ENCODE results near the gene CYBRD1.
"Not testable (repeated sequence)": the region's sequence is repeated elsewhere in the genome, so short reads cannot be mapped to it uniquely, and the experiment has no call there.

CYBRD1 gene, protein sequence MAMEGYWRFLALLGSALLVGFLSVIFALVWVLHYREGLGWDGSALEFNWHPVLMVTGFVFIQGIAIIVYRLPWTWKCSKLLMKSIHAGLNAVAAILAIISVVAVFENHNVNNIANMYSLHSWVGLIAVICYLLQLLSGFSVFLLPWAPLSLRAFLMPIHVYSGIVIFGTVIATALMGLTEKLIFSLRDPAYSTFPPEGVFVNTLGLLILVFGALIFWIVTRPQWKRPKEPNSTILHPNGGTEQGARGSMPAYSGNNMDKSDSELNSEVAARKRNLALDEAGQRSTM
- 1.5 to 2.8 reads per million in 2 donors for total RNA-seq

DNA sequence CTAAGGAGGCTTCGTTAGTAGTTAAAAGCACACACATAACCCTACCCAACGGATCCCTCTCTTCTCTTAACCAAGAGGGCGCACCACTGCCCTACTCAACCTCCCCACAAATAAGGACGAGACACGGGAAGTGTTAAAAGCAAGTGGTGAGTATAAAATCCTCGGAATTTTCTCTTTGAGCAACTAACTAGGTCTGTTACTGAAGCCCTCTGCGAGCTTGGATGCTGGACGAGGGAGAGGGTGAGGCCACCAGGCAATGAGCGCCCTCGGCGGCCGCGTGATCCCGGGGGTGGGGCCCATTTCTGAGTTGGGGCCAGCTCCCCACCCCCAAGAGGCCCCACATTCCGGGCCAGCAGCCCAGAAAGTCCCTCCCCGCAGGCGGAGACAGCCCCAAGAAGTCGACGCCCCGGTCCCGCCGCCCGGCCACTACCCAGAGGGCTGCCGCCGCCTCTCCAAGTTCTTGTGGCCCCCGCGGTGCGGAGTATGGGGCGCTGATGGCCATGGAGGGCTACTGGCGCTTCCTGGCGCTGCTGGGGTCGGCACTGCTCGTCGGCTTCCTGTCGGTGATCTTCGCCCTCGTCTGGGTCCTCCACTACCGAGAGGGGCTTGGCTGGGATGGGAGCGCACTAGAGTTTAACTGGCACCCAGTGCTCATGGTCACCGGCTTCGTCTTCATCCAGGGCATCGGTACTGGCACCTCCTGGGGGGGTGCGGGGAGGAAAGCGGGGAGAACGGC lies at the start of gene CYBRD1:
CYBRD1 (plus strand) TSS at position 423 of the 736 bp plus-strand sequence; CDS start at position 495, 72 bp downstream.
- DNase-seq = no peak

DNA sequence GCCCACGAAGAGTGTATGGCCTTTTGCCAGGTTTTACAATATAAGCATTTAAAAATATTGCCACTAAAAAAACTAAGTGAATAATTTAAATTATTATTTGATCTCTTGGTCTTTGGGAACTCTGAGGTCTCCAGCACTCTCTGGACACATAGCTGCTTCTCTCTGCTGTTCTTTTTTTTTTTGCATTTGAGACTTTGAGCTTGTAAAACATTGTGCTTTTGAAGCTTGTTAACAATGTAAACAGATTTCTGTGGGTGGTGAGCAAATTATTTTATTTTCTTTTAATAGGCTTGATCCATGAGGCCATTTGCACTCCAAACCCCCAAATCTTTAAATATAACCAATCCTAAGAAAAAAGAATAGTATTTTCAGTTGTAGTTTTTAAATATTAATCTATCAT lies 46.3 kb upstream of the CYBRD1 start:
- no peak for DNase-seq

DNA sequence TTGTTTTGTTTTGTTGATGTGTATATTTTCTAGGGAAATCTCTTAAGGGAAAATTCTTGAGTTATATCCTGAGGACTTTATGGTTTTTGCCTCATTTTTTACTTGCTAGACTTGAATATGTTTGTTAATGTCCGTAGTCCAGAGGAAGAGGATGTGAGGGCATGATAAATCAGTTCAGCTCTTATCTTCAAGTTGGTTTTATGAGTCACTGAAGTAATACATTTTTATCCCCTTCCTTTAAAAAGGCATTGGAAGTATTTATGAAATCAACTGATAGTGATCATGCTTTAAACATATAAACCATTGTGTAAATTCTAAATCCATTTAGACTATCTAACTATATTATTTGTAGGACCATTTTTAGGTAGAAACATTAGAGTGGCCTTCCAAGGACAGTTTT lies 43.9 kb upstream of the CYBRD1 start:
- DNase-seq = no peak

DNA sequence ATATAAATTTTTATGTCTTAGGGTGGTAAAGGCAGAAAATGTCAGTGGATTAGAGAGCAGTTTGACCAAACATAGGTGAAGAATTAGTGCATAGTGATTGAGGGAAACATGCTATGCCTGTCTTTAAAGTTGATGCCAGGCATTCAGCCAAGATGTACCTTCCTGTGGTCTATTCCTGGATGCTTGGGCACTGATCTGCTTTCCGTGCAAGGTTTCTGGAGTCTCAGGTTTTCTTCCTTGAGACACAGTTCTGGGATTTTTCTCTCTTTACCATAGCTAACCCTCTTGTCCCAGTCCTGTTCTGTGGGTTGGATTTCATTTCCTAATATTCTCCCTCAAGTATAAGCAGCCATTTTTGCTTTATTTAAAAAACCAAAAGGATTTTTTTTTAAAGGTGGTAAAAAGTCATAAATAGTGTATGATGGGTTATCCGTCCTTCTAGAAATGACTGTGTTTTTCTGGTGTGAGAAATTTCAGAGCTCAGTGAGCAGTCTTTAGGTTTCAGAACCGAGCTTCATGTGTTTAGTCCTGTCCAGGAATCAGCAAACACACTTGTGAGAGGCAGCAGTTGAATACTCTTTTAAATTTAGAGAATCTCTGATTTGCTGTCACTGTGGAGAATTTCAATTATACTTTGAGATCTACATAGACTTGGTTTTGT lies 43.0 kb upstream of the CYBRD1 start:
- no peak for DNase-seq

DNA sequence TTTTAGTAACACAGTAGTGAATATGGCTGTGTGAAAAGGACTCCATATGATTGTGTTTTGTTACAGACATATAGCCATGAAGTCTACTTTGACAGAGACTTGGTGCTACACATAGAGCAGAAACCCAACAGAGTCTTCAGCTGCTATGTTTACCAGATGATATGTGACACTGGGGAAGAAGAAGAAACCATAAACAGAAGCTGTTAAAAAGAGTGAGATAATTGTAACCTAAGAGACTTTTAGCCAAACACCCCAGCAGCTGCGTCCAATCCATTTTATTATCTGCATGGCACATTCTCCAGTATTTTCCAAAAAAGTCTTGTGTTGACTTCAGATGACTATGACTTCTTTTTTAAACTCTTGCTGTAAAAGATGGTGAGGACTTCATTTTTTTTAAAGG lies 41.4 kb upstream of the CYBRD1 start:
- DNase-seq = no peak

DNA sequence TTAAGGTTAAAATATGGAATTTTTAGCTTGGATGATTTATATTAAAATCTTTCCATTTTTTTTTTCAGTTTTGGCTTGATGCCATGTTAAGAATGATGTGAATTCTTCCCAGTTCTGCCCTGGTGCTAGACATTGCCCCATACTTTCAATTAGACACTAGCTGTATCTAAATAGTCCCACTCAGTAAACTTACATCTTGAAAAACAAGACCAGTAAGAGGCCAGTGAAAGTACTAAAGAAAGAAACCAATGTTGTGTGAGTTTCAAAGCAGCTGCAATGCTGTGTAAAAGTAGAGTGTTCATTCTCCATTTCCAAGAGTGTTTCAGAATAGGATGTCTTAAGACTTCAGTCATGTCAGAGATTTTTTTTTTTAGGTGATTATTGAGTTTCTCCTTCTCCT lies 40.0 kb upstream of the CYBRD1 start:
- DNase-seq = no peak

DNA sequence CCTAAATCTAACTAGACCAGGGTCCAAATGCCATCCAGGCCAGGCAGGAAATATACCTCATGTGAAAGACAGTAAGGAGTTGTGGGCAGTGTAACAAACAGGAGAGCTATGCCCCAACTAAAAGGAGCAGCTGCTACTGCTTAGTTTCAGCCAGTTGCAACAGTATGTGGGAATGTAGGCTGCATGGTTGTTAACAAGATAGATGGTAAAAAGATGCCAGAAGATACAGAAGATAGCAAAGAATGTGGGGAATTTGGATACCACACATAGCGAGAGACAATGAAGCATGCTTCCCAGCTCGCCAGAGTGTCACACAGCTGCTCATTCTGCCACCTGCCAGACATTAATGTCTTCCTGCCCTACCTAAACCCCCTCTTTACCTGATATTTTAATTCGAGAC lies 39.4 kb upstream of the CYBRD1 start:
- DNase-seq = no peak

DNA sequence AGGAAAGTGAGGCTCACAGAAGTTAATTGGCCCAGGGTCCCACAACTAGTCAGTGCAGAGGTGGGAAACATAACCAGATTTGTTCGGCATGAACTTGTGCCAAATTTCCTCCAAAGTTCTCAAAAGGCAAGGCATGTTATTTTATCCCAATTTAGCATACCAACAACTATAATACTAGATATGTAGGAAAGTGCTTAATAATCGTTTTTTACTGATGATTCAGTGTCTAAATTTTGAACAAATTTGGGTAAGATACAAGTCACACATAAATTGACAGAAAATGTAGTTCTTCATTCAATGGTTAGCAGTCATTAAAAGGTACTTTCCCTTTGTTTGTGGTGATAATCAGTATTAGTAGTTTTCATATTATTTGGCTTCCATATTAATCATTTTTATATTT lies 38.5 kb upstream of the CYBRD1 start:
- no peak for DNase-seq

DNA sequence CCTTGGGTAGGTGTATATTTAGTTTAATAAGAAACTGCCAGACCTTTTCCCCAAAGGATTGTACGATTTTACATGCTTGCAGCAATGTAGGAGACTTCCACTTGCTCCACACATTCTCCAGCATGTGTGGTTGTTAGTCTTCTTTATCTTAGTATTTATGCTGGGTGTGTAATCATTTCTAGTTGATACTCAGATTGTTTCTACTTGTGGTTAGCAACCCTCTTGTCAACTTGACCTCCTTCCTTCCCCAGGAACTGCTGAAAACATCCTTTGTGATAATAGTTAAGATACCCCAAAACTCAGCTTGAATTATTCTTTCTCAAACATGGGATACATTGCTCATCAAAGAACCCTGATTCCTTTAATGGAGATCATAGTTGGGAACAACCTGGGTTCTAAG lies 37.2 kb upstream of the CYBRD1 start:
- no peak for DNase-seq

DNA sequence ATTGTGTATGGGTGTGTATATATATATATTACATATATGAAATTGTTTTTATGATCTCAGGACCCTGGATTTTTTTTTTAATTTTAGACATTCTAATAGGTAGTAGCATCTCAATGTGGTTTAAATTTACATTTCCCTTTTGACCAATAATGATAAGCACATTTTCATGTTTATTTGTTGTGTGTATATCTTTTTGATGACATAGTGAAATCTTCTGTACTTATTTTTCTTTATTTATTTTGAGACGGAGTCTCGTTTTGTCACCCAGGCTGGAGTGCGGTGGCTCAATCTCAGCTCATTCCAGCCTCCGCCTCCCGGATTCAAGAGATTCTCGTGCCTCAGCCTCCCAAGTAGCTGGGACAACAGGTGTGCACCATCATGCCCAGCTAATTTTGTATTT lies 35.1 kb upstream of the CYBRD1 start:
- no peak for DNase-seq

DNA sequence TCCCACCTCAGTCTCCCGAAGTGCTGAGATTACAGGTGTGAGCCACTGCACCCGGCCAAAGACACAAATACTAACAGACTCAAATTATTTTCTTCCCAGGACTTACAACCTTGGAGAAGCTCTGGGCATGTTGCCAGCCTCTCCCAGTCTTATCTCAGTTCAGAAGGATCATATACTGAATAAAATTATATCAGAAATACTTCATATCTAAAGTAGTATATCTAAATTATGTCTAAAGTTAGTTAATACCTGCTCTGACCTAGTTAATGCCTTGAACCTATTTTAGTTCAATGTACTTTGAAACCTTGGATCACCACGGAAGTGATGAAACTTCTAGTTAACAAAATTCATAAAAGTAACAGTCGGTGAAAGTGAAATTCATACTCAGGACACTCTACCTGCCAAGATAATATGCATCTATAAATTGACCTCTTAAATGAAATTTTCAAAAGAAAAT lies 34.4 kb upstream of the CYBRD1 start:
- no peak for DNase-seq

DNA sequence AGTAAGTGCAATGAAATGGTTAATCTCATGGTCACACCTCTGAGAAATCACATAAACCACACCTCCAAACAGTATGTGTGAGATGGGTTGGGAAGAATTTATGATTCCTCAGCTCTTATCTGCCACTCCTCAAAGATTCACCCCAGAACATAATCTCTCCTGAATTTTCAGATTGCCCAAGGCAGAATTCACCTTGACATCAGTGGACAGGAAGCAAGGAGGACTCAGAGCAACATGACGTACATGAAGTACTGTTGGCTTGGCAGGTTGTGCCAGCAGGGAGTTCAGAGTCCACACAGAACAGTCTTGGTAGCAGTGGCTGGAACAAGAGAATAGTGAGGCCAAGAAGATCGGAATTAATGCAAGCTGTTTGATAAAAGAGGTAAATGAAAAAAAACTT lies 31.7 kb upstream of the CYBRD1 start:
- DNase-seq = no peak

DNA sequence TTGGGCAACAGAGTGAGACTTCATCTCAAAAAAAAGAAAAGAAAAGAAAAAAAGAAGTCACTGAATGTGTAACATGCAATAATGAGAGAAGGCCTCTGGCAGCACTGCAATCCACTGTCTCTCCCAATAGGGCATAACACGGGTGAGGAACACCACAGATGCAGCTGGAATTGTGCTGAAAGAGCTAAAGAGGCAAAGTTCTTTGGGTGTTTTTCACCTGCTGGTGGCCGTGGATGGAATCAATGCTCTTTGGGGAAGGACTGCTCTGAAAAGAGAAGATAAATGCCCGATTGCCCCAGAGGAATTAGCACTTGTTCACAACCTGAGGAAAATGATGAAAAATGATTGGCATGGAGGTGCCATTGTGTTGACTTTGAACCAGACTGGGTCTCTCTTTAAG lies 31.0 kb upstream of the CYBRD1 start:
- no peak for DNase-seq

DNA sequence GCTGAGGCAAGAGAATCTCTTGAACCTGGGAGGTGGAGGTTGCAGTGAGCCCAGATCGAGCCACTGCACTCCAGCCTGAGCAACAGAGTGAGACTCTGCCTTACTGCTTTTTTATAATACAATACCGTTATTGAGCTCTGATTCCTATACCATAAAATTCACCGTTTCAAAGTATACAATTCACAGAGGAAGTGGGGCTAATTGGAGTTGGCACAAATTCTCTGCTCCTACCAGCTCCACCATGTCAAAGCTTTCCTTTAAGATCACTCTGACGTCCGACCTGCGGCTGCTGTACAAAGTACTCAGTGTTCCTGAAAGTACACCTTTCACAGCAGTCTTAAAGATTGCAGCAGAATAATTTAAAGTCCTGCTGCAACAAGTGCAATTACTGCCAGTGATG lies 29.6 kb upstream of the CYBRD1 start:
- DNase-seq = no peak

DNA sequence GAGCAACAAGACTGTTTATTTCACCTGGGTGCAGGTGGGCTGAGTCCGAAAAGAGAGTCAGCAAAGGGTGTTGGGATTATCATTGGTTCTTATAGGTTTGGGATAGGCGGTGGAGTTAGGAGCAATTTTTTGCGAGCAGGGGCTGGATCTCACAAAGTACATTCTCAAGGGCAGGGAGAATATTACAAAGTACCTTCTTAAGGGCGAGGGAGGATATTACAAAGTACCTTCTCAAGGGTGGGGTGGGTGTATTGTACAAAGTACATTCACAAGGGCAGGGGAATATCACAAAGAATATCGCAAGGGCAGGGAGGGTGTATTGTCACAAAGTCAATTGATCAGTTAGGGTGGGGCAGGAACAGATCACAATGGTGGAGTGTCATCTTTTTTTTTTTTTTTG lies 24.6 kb upstream of the CYBRD1 start:
- DNase-seq = not testable (repeated sequence)

DNA sequence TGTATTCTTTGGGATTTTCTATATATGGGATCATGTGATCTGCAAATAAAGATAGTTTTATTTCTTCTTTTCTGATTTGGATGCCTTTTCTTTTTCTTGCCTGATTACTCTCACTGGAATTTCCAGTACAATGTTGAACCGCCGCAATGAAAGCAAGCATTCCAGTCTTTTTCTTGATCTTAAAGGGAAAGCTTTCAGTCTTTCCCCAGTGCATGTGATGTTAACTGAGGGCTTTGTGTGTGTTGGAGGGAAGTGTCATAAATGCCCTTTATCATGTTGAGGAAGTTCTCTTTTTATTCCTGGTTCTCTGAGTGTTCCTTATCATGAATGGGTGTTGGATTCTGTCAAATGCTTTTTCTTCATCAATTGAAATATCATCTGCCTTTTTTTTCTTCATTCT lies 16.9 kb upstream of the CYBRD1 start:
- DNase-seq = no peak

DNA sequence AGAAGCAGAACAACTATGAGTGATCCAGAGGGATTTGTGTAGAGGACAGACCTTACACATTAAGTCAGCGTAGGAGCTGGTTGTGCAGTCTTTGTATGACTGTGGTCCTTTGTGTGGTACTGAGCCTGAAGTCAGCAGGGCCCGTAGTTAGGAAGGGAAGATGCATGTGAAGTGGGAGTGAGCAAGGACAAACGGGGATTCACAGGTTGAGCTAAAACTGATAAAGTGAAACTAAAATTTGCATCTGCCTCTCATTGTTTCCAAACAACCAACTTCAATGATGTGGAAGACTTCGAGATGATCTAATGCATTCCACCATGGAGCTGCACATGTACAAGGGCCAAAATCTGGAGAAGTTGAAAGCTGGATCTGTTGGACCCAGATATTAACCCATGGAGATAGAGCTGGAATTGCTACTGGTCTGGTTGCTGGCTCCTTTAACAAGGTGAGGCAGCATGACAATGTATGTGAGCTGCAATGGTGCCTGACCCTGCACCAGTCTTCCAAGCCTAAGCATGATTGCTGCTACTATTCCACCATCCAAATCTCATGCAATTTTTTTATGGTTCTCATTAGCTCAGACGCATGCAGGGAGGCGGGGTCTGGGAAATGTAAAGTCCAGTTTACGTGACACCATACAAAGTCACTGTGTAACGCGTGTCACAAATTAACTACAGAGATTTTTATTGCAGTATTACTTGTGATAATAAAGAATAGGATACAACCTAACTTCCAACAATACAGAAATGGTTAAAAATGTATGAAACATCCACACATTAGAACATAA lies 12.1 kb upstream of the CYBRD1 start:
- no peak for DNase-seq

DNA sequence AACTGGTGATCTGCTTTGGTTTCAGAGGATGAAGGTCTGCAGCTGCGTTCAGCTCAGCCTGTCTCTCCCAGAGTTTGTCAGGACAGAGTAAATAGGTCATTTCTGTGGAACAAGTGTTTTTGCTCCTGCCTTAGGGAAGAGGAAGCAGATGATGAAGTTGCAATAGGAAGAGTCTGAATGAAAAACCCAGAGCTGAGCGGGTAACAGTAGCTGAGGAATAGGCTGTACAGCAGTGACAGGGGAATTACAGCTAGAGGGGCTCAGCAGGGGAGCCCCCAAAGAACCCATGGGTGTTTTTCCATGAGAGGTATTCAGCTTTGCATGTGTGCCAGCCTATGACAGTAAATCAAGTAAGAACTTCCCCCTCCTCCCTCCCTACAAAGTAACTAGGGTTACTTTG lies 10.3 kb upstream of the CYBRD1 start:
- no peak for DNase-seq

DNA sequence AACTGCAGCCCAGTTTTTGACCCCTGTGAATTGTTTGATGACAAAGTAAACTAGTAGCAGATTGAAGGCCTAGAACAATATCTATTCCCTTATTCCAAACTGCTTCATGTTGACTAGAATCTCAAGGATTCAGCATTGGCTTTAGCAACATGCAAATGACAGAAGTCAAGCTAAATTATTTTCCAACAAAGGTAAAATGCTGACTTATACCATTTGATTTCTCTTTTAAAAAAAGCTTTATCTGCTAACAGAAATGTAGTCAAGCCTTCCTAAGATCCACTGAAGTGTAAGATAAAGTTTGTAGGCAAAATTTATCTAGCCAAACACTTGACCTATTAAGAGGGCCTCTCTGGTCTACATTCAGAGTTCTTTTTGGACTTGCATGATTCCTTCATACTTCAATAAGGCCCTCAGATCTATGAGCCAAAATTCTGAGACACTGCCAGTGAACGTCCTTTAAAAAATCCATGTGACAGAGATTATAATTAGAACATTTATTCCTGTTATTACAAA lies 9.5 kb upstream of the CYBRD1 start:
- no peak for DNase-seq

DNA sequence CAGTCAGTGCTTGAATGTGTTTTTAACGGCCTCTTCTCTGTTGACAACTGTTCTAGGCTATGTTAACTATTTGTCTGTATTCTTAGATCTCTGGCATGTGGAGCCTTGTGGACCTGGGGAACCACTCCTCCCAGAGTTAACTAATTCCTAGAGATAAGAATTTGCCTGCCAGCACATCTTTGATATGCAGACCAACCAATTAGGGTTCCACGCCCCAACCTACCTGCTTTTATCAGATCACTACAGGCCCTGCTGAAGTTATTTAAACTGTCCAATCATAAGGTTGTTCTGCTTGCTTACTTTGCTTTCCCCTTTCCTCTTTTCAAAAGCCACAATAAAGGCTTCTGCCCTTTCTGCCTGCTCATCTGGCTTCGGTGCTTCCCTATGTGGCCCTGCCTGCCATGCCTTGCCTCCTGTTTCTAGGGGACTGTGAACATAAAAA lies 8.5 kb upstream of the CYBRD1 start:
- no peak for DNase-seq

DNA sequence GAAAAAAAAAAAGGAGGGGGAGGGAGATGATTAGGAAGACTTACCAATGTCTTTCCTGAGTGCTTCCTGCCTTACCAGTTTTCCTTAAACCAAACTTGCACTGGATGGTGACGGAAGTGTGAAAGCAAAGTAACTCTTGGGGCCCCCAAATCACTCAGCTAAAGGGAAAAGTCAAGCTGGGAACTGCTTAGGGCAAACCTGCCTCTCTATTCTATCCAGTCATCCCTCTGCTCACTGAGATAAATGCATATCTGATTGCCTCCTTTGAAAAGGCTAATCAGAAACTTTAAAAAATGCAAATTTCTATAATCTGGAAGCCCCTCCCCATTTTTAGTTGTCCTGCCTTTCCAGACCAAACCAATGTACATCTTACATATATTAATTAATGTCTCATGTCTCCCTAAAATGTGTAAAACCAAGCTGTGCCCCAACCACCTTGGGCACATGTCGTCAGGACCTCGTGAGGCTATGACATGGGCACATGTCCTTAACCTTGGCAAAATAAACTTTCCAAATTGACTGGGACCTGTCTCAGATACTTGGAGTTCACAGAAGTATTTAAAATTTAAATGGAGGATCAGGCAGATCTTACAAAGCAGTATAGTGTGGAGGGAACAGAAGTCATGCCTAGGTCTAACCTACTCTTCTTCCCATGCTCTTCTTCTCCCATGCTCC lies 7.2 kb upstream of the CYBRD1 start:
- DNase-seq = no peak

DNA sequence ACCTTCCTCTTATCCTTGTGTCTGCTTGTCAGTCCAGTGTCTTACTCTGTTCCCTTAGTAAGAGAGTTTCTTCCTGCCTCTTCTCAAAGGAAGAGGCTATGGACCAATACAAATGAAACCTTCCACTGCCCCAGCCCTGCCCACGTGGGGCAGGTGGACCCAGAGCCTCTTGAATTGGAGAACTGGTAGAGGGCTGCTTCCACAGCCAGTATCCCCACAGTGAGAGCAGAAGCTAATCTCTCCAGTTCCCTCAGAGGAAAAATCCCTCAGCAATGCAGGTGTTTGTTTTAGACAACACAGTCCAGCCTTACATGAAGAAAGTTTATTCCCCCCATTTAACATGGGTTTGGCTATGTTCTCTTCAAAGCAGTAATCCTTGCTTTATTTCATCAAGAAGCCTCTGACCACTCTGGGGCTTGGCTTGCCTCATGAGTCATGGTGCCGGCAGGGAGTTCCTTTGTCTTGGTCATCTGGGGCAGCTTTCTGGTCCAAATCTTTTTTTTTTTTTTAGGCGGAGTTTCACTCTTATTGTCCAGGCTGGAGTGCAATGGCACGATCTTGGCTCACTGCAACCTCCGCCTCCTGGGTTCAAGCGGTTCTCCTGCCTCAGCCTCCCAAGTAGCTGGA lies 6.5 kb upstream of the CYBRD1 start:
- no peak for DNase-seq
